GM12892 (cell line): ENCODE results near the gene C1QA.

Experiments used
- POLR2A ChIP-seq: IDR thresholded peaks from 2 replicates; pipeline ENCODE4 v1.6.1; 2011; ENCODE audit warnings: low read depth, low read length, control low read depth
- POLR2AphosphoS5 ChIP-seq: IDR thresholded peaks from 2 replicates; pipeline ENCODE4 v1.6.1; 2011; ENCODE audit warnings: low read depth, low read length, control low read depth
- TAF1 ChIP-seq: IDR thresholded peaks from 2 replicates; pipeline ENCODE4 v1.6.1; 2011; ENCODE audit warnings: low read depth, mild to moderate bottlenecking, control low read depth, low read length, borderline replicate concordance

DNA sequence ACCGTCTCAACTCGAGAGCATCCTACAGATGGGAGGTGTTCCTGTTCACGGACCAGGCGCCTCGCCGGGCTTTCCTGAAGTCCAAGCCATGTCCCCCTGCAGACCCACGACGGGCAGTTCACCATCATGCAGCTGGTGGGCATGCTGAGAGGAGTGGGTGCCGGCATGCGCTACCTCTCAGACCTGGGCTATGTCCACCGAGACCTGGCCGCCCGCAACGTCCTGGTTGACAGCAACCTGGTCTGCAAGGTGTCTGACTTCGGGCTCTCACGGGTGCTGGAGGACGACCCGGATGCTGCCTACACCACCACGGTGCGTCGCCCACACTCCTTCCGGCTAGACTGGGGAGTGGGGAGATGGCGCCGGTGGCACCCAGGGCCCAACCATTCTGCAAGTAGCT, 37.7 kb upstream of the C1QA start:
- no peak for TF ChIP-seq POLR2AphosphoS5
- no peak for TF ChIP-seq TAF1
- TF ChIP-seq POLR2A = no peak
